HUES6 (cell line): ENCODE data around the gene EVL.

Experiments used
- H3K27ac ChIP-seq: 2 replicates; pipeline ENCODE4 v1.7.0; 2013; ENCODE audit warnings: low read depth, mild to moderate bottlenecking, low read length, inconsistent platforms
- H3K27me3 ChIP-seq: 2 replicates; pipeline ENCODE4 v1.6.1; 2013; ENCODE audit warnings: low read length; ENCODE audit not compliant: control insufficient read depth, insufficient read depth
- H3K36me3 ChIP-seq: 2 replicates; pipeline ENCODE4 v1.6.1; 2013; ENCODE audit warnings: low read length; ENCODE audit not compliant: control insufficient read depth, insufficient read depth
- H3K4me1 ChIP-seq: 2 replicates; pipeline ENCODE4 v1.6.1; 2013; ENCODE audit warnings: low read length; ENCODE audit not compliant: control insufficient read depth, insufficient read depth
- H3K4me3 ChIP-seq: 2 replicates; pipeline ENCODE4 v1.5.1; 2013; ENCODE audit warnings: low read depth, low read length
- H3K9ac ChIP-seq: one replicate; pipeline ENCODE4 v1.6.1; 2013; ENCODE audit warnings: mild to moderate bottlenecking, low read length
- H3K9me3 ChIP-seq: 2 replicates; pipeline ENCODE4 v1.6.1; 2013; ENCODE audit warnings: low read depth, low read length; ENCODE audit not compliant: control insufficient read depth, insufficient read depth

EVL gene

GRCh38 chr14:100038065-100038464, 27.2 kb upstream of the EVL start:
- Histone ChIP-seq H3K27me3 (no peaks in the 10 kb centered on the region), H3K4me1 (no peaks in the 10 kb centered on the region), H3K9me3 (no peaks in the 10 kb centered on the region), H3K27ac (no peak overlapping the region), H3K9ac (no peak overlapping the region), H3K4me3 (no peak overlapping the region), H3K36me3 (no peaks in the 10 kb centered on the region)

- H3K4me3 ChIP-seq: no peak overlapping the region
- no peak overlapping the region for H3K9ac ChIP-seq
- H3K36me3 ChIP-seq: no peaks in the 10 kb centered on the region
- H3K9me3 ChIP-seq: no peaks in the 10 kb centered on the region
- no peak overlapping the region for H3K27ac ChIP-seq
- no peaks in the 10 kb centered on the region for H3K27me3 ChIP-seq
- no peaks in the 10 kb centered on the region for H3K4me1 ChIP-seq
These were observed 25.3 kb upstream of the EVL start for GRCh38 chr14:100039903-100040302.

- Histone ChIP-seq H3K9ac (no peak overlapping the region), H3K27me3 (no peaks in the 10 kb centered on the region), H3K36me3 (no peaks in the 10 kb centered on the region), H3K4me3 (no peak overlapping the region), H3K4me1 (no peaks in the 10 kb centered on the region), H3K9me3 (no peaks in the 10 kb centered on the region), H3K27ac (no peak overlapping the region)
These were observed 24.0 kb upstream of the EVL start for GRCh38 chr14:100041271-100041670.

GRCh38 chr14:100042286-100042685, 22.9 kb upstream of the EVL start:
- no peak overlapping the region for H3K9ac ChIP-seq
- H3K36me3 ChIP-seq: no peaks in the 10 kb centered on the region
- H3K4me3 ChIP-seq: no peak overlapping the region
- H3K4me1 ChIP-seq: no peaks in the 10 kb centered on the region
- no peaks in the 10 kb centered on the region for H3K27me3 ChIP-seq
- no peak overlapping the region for H3K27ac ChIP-seq
- no peaks in the 10 kb centered on the region for H3K9me3 ChIP-seq

GRCh38 chr14:100045642-100046344, 19.4 kb upstream of the EVL start:
- Histone ChIP-seq H3K4me3 (no peak overlapping the region), H3K27ac (no peak overlapping the region), H3K36me3 (no peaks in the 10 kb centered on the region), H3K9me3 (no peaks in the 10 kb centered on the region), H3K9ac (no peak overlapping the region), H3K4me1 (no peaks in the 10 kb centered on the region), H3K27me3 (no peaks in the 10 kb centered on the region)

- no peaks in the 10 kb centered on the region for H3K27me3 ChIP-seq
- no peak overlapping the region for H3K4me3 ChIP-seq
- no peaks in the 10 kb centered on the region for H3K4me1 ChIP-seq
- no peaks in the 10 kb centered on the region for H3K9me3 ChIP-seq
- no peak overlapping the region for H3K27ac ChIP-seq
- no peaks in the 10 kb centered on the region for H3K36me3 ChIP-seq
- H3K9ac ChIP-seq: no peak overlapping the region
These were observed 17.6 kb upstream of the EVL start for GRCh38 chr14:100047600-100047999.

- Histone ChIP-seq H3K36me3 (no peaks in the 10 kb centered on the region), H3K27ac (no peak overlapping the region), H3K27me3 (no peaks in the 10 kb centered on the region), H3K9me3 (no peaks in the 10 kb centered on the region), H3K4me3 (no peak overlapping the region), H3K9ac (no peak overlapping the region), H3K4me1 (no peaks in the 10 kb centered on the region)
These were observed 16.4 kb upstream of the EVL start for GRCh38 chr14:100048786-100049185.

GRCh38 chr14:100049220-100049619, 16.0 kb upstream of the EVL start:
- Histone ChIP-seq H3K27me3 (no peaks in the 10 kb centered on the region), H3K9ac (no peak overlapping the region), H3K4me3 (no peak overlapping the region), H3K9me3 (no peaks in the 10 kb centered on the region), H3K27ac (no peak overlapping the region), H3K36me3 (no peaks in the 10 kb centered on the region), H3K4me1 (no peaks in the 10 kb centered on the region)

- Histone ChIP-seq H3K9ac (no peak overlapping the region), H3K4me1 (no peaks in the 10 kb centered on the region), H3K9me3 (no peaks in the 10 kb centered on the region), H3K27ac (no peak overlapping the region), H3K36me3 (no peaks in the 10 kb centered on the region), H3K4me3 (no peak overlapping the region), H3K27me3 (no peaks in the 10 kb centered on the region)
These were observed 14.1 kb upstream of the EVL start for GRCh38 chr14:100051103-100051502.

- H3K9ac ChIP-seq: no peak overlapping the region
- no peak overlapping the region for H3K4me3 ChIP-seq
- H3K27ac ChIP-seq: no peak overlapping the region
- no peaks in the 10 kb centered on the region for H3K4me1 ChIP-seq
- no peaks in the 10 kb centered on the region for H3K27me3 ChIP-seq
- H3K9me3 ChIP-seq: no peaks in the 10 kb centered on the region
- H3K36me3 ChIP-seq: no peaks in the 10 kb centered on the region
These were observed 13.7 kb upstream of the EVL start for GRCh38 chr14:100051543-100051942.

- no peak overlapping the region for H3K9ac ChIP-seq
- no peaks in the 10 kb centered on the region for H3K27me3 ChIP-seq
- no peak overlapping the region for H3K4me3 ChIP-seq
- H3K4me1 ChIP-seq: no peaks in the 10 kb centered on the region
- no peak overlapping the region for H3K27ac ChIP-seq
- no peaks in the 10 kb centered on the region for H3K36me3 ChIP-seq
- H3K9me3 ChIP-seq: no peaks in the 10 kb centered on the region
These were observed 12.4 kb upstream of the EVL start for GRCh38 chr14:100052819-100053218.
